Suppressor macrophage treated with lipopolysaccharide for 4 hours (primary cell): ENCODE data around the gene OXER1.

ENCODE experiments used
- DNase-seq: peaks from one replicate; pipeline ENCODE4 v3.0.0-alpha.2; 2020

Gene OXER1

DNA sequence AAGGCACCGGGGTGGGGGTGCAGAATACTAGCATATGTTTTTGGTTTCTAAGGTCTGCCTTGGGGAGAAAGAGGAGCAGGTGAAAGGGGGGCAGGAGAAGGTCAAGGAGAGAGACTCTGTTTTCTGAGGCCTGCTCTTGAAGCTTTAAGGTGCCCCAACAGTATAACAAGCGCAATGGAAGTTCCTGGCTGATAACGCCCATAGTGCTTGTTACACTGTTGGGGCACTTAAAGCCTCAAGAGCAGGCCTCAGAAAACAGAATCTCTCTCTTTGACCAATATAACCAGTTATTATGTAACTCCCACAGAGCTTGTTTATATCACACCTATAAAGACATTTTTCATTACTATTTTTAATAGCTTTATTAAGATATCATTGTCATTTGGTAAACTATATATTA lies 16.5 kb downstream of the OXER1 start:
- no peak for DNase-seq

DNA sequence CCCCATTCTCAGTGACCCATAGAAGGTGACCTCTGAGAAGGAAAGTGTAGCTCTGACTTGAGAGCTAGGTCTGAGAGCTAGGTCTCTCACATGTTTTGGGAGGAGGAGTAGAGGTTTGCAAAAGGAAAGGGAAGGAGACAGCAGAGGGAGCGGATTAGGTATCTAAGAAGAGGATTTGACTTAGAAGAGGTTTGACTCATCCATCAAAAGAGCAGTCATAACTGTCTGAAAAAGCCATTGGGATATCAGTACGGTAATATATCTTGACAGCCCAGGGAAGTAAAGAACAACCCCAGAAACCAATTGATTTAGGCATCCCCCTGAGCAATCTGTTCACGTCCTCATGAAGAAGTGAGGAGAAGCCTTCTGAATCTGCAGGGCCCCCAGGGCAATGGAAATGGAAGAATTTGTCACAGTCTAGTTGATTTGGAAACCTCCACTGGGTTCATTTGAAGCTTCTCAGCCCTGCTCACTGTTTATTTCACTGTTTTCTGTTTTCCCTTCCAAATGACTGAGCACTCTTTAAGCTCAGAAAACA lies 19.3 kb downstream of the OXER1 start:
- no peak for DNase-seq

DNA sequence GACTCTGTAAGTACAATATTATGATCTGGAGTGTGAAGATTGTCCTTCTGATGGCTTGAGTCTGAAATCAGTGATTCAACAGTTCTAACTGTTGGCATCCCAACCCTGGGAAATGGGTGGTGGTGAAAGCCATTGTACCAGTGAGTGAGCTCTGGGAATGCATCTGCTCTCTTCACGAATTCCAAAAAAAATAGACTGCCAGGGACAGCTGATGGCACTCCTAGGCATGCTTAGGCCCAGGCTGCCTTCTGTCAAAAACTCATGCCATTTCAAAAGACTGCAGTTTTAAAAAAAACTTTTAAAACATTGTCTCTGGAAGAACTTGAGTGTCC lies 20.3 kb downstream of the OXER1 start:
- DNase-seq = no peak

DNA sequence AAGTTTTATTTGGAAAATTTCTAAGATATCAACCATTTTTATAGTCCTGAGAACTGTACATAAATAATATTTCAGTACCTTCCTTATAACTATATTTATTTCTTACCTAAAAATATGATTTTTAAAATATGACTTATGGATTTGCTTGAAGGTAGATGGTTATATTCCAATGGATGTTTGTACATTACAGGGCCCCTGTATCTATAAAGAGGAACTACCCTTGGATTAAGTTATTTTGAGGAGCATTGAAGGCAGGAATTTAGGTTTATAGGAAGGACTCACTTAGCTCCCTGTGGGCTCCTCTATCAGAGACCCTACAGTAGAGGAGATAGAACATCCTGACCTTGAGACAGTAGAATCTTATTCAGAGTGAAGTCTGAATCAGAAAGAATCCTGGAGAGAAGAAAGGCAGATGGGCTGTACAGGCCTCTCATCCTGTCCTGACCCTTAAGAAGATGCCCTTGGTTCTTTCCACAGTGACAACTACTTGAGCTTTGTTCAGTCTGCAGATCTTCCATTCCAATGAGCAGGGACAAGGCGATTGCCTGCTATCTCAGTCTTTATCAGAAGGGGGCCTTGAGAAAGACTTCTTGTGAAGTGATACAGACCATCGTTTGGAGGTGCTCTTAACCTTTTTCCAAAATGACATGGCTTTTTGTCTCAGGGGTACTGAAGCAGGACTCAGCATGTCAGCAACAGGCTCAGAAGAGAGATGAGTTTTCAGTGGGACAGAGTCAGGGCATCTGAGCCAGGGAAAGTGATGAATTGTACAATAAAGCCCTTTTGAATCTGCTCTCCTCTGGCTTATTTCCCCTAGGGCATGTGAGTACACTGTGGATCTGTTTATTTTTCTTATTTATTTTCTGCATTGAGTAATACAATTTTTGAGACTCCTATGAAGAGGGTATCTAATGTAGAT lies 20.9 kb downstream of the OXER1 start:
- DNase-seq = no peak

DNA sequence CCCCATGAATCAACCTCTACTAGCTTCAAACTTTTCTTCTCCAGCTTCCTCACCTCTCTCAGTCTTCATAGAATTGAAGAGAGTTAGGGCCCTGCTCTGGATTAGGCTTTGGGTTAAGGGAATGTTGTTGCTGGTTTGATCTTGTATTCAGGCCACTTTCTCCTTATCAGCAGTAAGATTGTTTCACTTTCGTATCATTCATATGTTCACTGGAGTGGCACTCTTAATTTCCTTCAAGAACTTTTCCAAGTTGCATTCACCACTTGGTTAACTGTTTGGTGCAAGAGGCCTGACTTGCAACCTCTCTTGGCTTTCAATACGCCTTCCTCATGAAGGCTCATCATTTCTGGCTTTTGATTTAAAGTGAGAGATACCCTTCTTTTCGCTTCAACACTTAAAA lies 22.8 kb downstream of the OXER1 start:
- DNase-seq = no peak

DNA sequence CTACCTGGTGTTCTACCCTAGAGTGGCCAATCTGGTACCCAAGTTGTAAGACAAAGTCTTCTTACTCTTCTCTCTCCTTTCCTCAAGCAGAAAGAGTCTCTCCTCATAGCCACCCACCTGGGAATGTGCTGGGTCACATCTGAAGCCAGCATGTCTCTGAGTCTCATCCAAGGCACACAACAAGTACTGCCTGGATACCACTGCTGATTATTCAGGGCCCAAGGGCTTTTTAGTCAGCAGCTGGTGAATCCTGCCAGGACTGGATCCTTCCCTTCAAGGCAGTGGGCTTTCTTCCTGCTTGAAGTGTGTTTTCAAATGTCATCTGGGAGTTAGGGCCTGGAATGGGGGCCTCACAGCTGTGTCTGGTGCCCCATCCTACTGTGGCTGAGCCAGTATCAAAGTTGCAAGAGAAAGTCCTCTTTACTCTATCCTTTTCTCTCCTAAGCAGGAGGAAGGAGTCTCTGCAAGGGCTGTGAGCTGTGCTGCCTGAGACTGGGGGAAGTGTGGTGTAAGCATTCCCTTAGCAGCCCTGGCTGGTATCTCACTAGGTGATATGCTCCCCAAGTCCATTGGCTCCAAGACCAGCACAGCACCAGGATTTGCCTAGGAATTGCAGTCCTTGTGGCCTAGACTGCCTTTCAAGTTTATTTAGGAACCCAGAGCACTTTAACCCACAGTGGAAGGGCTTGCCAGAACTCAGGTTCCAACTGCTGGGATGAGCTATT lies 27.2 kb downstream of the OXER1 start:
- no peak for DNase-seq

DNA sequence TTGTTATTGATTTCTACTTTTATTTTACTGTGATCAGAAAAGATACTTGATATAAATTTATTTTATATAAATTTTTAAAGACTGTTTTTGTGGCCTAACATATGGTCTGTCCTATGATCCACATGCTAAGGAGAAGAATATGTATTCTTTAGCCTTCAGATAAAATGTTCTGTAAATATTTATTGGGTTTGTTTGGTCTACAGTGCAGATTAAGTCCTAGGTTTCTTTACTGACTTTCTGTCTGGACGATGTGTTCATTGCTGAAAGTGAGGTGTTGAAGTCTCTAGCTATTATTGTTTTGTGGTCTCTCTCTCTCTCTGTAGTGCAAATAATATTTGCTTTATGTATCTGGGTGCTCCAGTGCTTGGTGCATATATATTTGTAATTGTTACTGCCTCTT lies 30.1 kb downstream of the OXER1 start:
- no peak for DNase-seq

DNA sequence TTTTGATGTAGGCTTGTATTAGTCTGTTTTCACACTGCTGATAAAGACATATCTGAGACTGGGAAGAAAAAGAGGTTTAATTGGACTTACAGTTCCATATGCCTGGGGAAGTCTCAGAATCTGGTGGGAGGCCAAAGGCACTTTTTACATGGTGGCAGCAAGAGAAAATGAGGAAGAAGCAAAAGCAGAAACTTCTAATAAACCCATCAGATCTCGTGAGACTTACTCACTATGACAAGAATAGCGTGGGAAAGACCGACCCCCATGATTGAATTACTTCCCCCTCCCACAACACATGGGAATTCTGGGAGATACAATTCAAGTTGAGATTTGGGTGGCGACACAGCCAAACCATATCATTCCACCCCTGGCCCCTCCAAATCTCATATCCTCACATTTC lies 32.6 kb downstream of the OXER1 start:
- peak; percentile 45 for DNase-seq

DNA sequence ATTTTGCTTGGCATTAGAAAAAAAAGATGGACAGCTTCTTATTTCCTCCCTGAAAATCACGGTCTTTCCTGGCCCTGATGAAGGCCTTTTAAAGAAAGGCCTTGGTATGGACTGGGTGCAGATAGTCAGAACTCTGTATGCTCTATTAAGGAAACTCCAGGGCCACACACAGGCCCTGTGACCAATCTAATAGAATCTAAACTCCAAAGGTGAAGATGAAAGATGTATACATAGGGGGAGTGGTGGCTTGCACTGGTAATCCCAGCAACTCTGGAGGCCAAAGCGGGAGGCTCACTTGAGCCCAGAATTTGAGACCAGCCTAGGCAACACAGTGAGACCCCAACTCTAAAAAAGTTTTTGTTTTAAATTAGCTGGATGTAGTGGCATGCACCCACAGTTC lies 37.3 kb downstream of the OXER1 start:
- DNase-seq = no peak

DNA sequence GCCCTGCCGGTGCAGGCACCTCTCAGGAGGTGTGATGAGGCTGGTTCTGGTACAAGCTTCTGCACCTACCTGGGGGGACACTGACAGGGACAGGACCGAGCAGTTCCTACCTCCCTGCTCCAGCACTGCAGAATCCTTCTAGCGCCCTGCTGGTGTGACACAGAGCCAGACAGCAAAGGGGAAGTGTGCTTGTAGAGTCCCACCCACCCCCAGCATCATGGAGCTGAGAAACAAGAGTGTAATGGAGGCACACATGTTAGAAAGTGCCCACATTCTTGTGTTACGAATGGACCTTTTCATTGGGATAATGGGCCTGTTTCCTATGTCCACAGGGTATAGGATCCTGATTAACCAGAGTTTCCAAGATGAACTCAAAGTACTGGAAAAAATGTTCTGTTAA lies 38.3 kb downstream of the OXER1 start:
- DNase-seq = peak; percentile 71

DNA sequence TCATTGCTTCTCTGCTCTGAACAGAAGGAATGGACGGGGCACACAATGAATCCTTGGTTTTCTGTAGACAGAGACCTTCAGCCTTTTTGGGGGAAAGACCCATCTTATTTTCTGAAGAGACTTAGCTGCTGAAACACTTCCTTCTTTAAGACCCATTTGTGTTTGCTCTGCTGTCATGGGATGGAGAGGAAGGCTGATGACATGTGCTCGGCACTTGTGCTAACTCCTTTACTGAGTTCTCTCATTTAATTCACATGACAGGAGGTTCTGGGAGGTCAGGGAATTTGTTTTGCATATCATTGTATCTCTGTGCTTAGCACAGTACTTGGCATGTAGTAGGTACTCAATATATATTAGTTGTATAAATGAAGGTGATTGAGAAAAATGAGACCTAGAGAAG lies 39.0 kb downstream of the OXER1 start:
- DNase-seq = peak; percentile 71

DNA sequence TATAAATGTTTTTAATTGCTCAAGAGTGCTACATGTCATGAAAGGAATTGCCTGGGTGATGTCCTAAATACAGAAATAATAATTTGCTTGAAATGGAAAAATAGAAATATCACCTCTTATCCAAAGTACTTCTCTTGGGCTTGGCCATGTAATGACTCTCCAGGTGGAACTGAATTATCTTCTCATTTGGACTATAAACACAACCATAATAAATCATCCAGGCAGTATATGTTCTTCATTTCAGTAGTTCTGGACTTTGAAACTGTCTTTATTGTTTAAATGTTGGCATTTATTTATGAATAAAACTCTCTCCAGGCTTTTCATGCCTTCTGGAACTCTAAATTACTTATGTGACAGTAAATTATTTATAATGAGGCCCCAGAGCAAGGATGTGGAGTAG lies 40.5 kb downstream of the OXER1 start:
- no peak for DNase-seq

DNA sequence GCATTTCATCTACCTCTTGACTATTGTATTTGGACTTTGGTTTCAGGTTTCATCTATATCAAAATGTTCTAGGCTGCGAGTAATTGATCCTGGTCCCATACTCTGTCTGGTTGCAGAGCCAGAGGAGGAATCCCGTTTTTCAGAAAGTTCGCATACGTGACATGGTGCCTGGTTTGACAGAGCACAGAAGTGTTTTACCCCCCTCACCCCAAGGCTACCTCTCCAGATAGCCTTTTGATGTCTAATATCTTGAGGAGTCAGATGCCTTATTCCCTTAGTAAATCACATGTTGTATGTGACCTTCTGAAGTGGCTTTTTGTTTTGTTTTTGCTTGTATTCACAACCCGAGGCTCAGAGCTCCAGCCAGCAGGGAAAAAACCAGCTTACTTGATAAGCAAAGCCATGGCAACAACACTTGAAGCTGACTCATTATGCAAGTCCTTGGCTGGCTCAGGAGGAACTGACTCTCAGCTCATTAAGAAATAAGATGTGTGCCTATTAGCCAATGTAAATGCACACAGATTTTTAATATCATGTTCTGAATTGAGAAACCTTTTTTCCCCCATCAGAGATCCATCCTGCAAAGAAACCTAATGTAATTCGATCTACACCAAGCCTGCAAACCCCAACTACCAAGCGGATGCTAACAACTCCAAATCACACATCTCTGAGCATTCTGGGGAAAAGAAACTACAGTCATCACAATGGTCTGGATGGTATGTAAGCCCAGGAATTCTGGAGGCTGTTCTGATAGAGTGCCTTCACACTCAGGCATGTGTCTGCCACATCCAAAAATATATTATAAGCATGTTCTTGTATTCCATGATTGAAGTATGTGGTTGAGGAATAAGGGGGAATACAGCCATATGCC lies 41.4 kb downstream of the OXER1 start:
- DNase-seq = peak; percentile 96

DNA sequence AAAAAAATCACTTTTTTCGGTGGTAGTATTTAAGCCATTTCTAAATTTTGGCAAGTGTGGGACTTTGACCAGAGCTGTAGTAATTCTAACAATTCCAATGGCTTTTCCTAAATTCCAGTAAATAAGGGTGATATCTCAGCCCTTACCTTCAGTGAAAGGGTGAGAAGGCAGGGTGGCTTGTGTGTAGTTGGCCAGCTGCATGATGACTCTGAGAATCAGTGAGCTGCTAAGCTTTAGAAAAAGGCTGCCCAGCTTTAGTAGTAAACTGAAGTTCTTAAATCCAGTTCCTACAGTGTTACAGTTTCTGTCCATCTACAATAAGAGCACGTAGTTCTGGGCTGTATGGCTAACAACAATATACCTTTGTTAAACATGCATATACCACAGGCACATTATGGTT lies 42.0 kb downstream of the OXER1 start:
- DNase-seq = no peak

DNA sequence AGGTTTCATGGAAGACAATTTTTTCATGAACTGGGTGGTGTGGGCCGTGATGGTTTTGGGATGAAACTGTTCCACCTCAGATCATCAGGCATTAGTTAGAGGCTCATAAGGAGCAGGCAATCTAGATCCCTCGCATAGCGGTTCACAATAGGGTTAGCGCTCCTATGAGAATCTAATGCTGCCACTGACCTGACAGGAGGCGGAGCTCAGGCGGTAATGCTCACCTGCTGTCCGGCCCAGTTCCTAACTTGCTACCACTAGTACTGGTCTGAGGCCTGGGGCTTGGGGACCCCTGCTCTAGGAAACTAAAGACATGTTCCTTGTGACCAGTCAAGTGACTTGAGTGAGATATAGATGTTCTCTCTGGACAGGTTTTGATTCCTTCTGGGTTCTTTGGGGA lies 49.2 kb downstream of the OXER1 start:
- DNase-seq = no peak

DNA sequence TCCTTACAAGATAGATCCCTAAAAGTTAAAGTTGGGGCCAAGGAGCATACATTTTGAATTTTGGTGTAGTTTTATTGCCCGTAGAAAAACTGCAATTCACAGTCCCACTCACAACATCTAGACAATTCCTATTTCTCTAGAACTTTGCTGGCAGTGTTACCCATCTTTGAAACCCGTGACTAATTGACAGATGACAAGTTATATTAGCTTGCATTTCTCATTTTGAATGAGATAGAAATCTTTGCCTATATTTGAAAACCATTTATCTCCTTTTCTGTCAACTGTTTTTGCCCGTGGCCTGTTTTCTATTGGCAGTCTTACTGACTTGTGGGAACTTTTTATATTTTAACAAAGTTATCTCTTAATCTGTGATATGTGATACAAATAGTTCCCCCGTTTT lies 50.0 kb downstream of the OXER1 start:
- no peak for DNase-seq

DNA sequence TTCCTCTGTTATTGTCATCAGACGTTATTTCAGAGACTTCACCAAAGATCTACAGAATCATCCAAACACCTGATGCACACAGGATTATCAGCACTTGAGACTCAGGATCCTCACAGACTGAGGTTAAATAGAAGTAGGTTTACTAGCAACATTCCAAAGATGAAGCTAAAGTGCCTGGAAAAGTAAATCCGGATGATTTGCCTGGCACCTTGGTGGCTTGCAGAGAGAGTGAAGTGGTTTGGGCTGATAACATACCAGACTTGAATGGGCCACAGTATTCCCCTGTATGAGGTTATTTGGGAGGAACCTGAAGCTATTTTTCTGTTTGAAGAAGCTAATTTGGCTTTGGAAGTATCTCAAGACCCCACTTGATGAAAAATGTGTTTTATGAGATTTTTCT lies 51.0 kb downstream of the OXER1 start:
- DNase-seq = no peak
